Small intestine (tissue), 7 donors: ENCODE results near the gene CDH8. TPM values are rescaled to one million over a fixed set of nuclear protein-coding genes. Genes with fewer than 3 reads are reported as not detected.

Source experiments
- DNase-seq, 2 donors: peaks; one replicate each; pipeline versions ENCODE4 v3.0.0 to v3.0.0-alpha.2; 2013
- FAIRE-seq: peaks from 2 replicates; lab custom pipeline; 2012; peaks lifted over from hg19 to GRCh38; lab: Jason Lieb, UNC
- H3K27ac ChIP-seq, 3 donors: one replicate each; pipeline ENCODE4 v1.5.1; 2013; ENCODE audit warnings: low read length in 2 of 3, mild to moderate bottlenecking in 2 of 3, control low read depth in 1 of 3, inconsistent platforms in 1 of 3, low read depth in 1 of 3, moderate library complexity in 1 of 3
- H3K27me3 ChIP-seq, 3 donors: one replicate each; pipeline ENCODE4 v1.6.1; 2013; ENCODE audit warnings: low read length in 3 of 3, inconsistent platforms in 1 of 3; ENCODE audit not compliant: control insufficient read depth in 3 of 3, insufficient read depth in 3 of 3
- H3K36me3 ChIP-seq, 3 donors: one replicate each; pipeline ENCODE4 v1.6.1; 2013; ENCODE audit warnings: low read length in 3 of 3, inconsistent platforms in 1 of 3, low read depth in 1 of 3, mild to moderate bottlenecking in 1 of 3, moderate library complexity in 1 of 3; ENCODE audit not compliant: control insufficient read depth in 3 of 3, insufficient read depth in 2 of 3
- H3K4me1 ChIP-seq, 3 donors: one replicate each; pipeline ENCODE4 v1.6.1; 2013; ENCODE audit warnings: low read length in 2 of 3, inconsistent platforms in 1 of 3, low read depth in 1 of 3, mild to moderate bottlenecking in 1 of 3, moderate library complexity in 1 of 3; ENCODE audit not compliant: control insufficient read depth in 3 of 3, insufficient read depth in 2 of 3
- H3K4me3 ChIP-seq, 3 donors: one replicate each; pipeline ENCODE4 v1.5.1; 2013; ENCODE audit warnings: low read length in 3 of 3, control low read depth in 1 of 3, inconsistent platforms in 1 of 3, low read depth in 1 of 3, mild to moderate bottlenecking in 1 of 3, moderate library complexity in 1 of 3
- H3K9me3 ChIP-seq, 2 donors: one replicate each; pipeline ENCODE4 v1.6.1; 2013; ENCODE audit warnings: low read depth in 1 of 2, low read length in 1 of 2; ENCODE audit not compliant: control insufficient read depth in 2 of 2, insufficient read depth in 1 of 2
- WGBS, 3 donors: extraction: QIAGEN DNeasy Blood & Tissue Kit; methylation state at CpG; one replicate each; pipeline ENCODE4 v1.1.7; 2013; 5-methylcytosine and 5-hydroxymethylcytosine counted together
- polyA plus RNA-seq, 4 donors: library from polyadenylated mRNA; stranded (reverse) in 3 of 4; unstranded in 1 of 4; fragments of 200-250 nt in 3 of 4; fragments of 120-200 nt in 1 of 4; gene quantifications; one replicate each; pipeline versions ENCODE4 v1.2.1 to v1.2.3, GENCODE V29; 2013
- donor health status: healthy with polysubstance abuse.
- donor health status: control.
- donor health status: control.
- donor health status: Bipolar disorder and iron deficiency.
- donor health status: healthy.

CDH8 gene
- polyA plus RNA-seq, 4 donors, result 1.1 TPM; not detected in 2

DNA sequence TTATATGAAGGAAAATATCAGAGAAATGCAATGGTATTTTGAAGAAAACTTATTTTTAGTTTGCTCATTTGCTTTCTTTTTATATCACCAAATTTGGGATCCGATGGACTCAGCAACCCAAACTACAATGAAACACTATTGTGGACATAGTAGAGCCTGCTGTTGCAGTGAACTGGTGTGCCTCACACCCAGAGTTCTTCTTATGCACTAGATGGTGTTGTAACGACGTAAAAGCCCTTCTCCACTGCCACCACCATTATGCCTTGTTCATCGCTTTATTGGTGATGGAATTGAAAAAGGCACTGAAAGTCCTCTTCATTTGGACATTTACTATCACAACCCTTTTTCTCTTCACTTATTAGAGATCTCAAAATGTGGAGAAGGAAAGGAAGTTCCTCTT, 381.3 kb downstream of the CDH8 start:
- Histone ChIP-seq H3K36me3 (no peaks in the 10 kb centered on the region), H3K9me3 (peaks cover 0 to 3% of the 10 kb centered on the region in 2 donors), H3K27ac (no peak overlapping the region), H3K4me1 (no peaks in the 10 kb centered on the region), H3K27me3 (no peaks in the 10 kb centered on the region), H3K4me3 (no peak overlapping the region)
- WGBS, 3 donors, result 82 to 93% (median 89%) methylated on average over 4 of the region's 4 CpGs
- DNase-seq (no peak), FAIRE-seq (no peak)

DNA sequence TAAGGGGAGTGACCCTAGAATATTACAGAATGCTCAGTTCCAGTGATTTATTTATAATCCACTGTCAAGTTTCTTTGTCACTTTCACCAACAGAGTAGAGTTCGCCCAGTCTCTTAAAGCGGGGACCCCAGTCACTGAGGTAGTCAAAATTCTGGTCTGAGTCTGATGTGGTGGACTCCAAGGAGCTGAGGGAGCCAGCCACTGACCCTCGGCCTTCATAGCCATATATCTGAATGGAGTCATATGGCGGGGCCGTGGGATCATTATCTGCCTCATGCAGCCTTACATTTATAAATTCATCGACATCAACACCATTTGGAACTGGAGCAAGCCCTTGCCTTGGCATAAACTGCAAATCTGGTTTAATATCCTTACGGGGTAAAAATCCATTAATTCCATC, 382.7 kb downstream of the CDH8 start:
- Histone ChIP-seq H3K27ac (no peak overlapping the region), H3K4me1 (no peaks in the 10 kb centered on the region), H3K36me3 (no peaks in the 10 kb centered on the region), H3K4me3 (no peak overlapping the region), H3K27me3 (no peaks in the 10 kb centered on the region), H3K9me3 (peaks cover 0 to 1% of the 10 kb centered on the region in 2 donors)
- WGBS, 3 donors, result 84 to 90% (median 86%) methylated on average over 7 of the region's 7 CpGs
- no peak for FAIRE-seq
- DNase-seq, result no peak

DNA sequence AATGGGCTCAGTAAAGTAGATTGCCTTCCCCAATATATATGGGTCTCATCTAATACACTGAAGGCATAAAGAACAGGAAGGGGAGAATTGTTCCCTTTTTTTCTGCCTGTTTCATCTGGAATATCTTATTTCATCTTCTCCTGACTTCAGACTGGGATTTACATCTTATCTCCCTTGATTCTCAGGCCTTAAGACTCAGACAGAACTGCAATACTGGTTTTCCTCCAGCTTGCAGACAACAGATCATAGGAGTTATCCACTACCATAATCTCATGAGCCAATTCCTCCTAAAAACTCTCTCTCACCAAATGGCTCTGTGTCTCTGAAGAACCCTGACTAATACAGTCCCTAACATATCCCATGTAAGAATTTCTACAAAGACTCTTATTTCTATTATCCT, 390.7 kb downstream of the CDH8 start:
- Histone ChIP-seq H3K4me1 (no peaks in the 10 kb centered on the region), H3K27ac (no peak overlapping the region), H3K27me3 (no peaks in the 10 kb centered on the region), H3K9me3 (no peaks in the 10 kb centered on the region), H3K36me3 (no peaks in the 10 kb centered on the region), H3K4me3 (no peak overlapping the region)
- FAIRE-seq (no peak), DNase-seq (no peak)

DNA sequence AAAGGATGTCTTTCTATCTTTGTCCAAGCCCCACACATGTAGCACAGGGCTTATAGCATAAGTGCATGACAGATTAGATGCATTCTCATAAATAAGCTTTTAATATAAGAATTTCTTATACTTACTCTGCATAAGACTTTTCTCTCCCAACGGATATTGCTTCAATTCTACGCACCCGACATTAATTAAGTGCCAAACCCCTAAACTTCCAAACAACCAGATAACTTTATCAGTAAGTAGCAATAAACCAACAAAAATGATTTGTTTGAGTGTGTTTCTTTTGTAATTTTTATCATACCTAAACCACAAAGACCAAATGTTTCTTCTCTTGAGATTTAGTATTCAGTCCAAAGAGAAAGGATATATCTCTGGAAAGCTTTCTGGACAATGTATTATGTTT, 391.5 kb downstream of the CDH8 start:
- H3K36me3 ChIP-seq, result no peaks in the 10 kb centered on the region
- no peak for FAIRE-seq
- H3K4me1 ChIP-seq, result no peaks in the 10 kb centered on the region
- H3K27me3 ChIP-seq, result no peaks in the 10 kb centered on the region
- 43 to 67% (median 54%) methylated on average over 3 of the region's 3 CpGs for WGBS, 3 donors
- H3K4me3 ChIP-seq, result no peak overlapping the region
- no peak overlapping the region for H3K27ac ChIP-seq
- no peak for DNase-seq
- no peaks in the 10 kb centered on the region for H3K9me3 ChIP-seq

DNA sequence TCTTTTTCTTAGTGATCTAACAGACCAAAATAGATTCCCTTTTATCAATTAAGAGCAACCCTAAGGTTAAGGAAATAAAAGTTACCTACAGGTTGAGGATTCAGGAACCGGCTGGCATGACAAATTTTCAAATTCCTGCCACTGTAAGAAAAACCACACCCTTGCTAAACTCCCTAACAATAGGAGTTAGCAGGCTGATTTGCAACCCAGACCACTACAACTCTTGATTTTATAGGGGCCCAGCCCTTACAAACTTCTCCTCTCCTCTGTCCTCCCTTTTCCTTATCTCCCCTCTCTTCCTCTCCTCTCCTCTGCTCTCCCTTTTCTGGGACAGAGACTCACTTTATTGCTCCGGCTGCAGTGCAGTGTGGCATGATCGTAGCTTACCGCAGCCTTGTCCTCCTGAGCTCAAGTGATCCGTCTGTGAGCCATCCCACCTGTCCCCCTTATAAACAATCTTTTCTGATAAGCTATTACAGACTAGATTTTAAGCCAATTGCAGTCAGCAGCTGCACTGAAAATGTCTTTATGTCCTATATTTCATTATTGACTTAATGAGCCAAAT, 418.9 kb downstream of the CDH8 start:
- H3K27ac ChIP-seq, result no peak overlapping the region
- FAIRE-seq, result no peak
- DNase-seq, result no peak
- H3K4me3 ChIP-seq, result no peak overlapping the region
- H3K36me3 ChIP-seq, result no peaks in the 10 kb centered on the region
- H3K4me1 ChIP-seq, result no peaks in the 10 kb centered on the region
- 58 to 70% (median 64%) methylated on average over 5 of the region's 5 CpGs for WGBS, 3 donors
- H3K27me3 ChIP-seq, result no peaks in the 10 kb centered on the region
- no peaks in the 10 kb centered on the region for H3K9me3 ChIP-seq

DNA sequence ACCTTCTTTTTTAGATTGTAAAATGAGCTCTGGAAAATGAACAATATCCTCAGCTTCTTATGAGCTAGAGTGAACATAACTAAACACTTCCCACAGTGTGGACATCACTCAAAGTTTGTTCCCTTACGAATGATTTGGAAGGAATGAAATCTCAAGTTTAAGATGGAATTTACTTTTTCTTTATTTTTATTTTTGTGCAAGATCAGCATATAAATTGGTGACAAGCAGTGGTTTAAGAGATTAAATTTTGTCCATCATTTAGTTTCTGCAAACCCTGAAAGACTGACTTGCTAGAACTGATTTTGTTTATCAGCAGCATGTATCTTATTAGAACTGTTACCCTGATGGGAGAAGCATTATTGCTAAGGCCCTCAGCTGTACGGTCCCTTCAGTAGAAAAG, 420.1 kb downstream of the CDH8 start:
- no peaks in the 10 kb centered on the region for H3K4me1 ChIP-seq
- DNase-seq, result no peak
- WGBS, 3 donors, result 81 to 87% (median 86%) methylated on average over 2 of the region's 2 CpGs

DNA sequence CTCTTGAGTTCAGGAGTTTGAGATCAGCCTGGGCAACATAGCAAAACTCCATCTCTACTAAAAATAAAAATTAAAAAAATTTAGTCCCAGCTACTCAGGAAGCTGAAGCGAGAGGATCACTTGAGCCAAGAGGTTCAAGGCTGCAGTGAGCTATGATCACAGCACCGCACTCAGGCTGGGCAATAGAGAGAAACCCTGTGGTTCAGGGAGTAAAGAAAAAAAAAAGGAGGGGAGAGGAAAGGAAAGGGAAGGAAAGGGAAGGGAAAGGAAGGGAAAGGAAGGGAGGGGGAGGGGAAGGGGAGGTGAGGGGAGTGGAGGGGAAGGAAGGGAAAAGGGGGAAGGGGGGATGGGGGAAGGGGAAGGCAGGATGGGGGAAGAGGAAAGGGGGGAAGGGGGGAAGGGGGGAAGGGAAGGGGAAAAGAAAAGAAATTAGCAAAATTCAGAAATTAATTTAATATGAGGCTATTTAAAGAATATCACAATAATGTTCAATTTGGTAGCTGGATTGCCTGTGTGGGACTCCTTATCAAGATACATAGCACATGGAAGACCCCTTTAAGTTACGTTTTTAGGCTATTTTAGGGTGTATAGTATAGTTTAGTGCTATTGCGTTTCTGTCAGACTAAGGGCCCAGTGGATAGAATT, 424.3 kb downstream of the CDH8 start:
- no peak for FAIRE-seq
- WGBS, 3 donors, result 65 to 81% (median 72%) methylated on average over 4 of the region's 4 CpGs
- Histone ChIP-seq H3K9me3 (no peaks in the 10 kb centered on the region), H3K36me3 (no peaks in the 10 kb centered on the region), H3K27me3 (no peaks in the 10 kb centered on the region), H3K4me3 (no peak overlapping the region), H3K4me1 (no peaks in the 10 kb centered on the region), H3K27ac (no peak overlapping the region)
- no peak for DNase-seq

More for the DNA sequence above, 420.1 kb downstream of the CDH8 start:
- Histone ChIP-seq H3K9me3 (no peaks in the 10 kb centered on the region), H3K27ac (no peak overlapping the region), H3K36me3 (no peaks in the 10 kb centered on the region), H3K4me3 (no peak overlapping the region), H3K27me3 (no peaks in the 10 kb centered on the region)
- FAIRE-seq, result no peak

DNA sequence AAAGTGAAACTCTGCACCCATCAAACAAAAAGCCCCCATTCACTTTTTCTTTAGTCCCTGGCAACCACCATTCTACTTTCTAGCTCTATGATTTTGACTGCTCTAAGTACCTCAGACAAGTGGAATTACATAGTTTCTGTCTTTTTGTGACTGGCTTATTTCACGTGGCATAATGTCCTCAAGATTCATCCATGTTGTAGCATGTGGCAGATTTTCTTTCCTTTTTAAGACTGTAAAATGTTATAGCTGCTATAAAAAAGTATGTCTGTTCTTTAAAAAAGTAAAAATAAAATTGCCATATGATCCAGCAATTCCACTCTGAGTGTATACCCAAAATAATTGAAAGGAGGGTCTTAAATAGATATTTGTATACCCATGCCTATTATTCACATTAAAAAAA, 429.7 kb downstream of the CDH8 start:
- H3K4me3 ChIP-seq, result no peak overlapping the region
- DNase-seq (no peak), FAIRE-seq (no peak)
- 66 to 86% (median 72%) methylated on average over 1 of the region's 1 CpG for WGBS, 3 donors
- H3K27me3 ChIP-seq, result no peaks in the 10 kb centered on the region
- no peak overlapping the region for H3K27ac ChIP-seq
- H3K4me1 ChIP-seq, result no peaks in the 10 kb centered on the region
- no peaks in the 10 kb centered on the region for H3K36me3 ChIP-seq
- H3K9me3 ChIP-seq, result no peaks in the 10 kb centered on the region
